IMR-90 (cell line): ENCODE data around the gene ITPK1. TPM values are rescaled to one million over a fixed set of nuclear protein-coding genes. Genes with fewer than 3 reads are reported as not detected.

Experiments
- ELK1 ChIP-seq: fragments of 150-350 bp; IDR thresholded peaks from 2 replicates; pipeline ENCODE4 v1.6.1; 2016; ENCODE audit warnings: low read depth, mild to moderate bottlenecking, low read length, moderate library complexity, borderline replicate concordance
- polyA plus RNA-seq, 3 experiments: library from polyadenylated mRNA; depleted of rRNA; stranded (reverse); fragments of >200 nt; gene quantifications; 2 replicates each; pipeline ENCODE4 v1.2.3, GENCODE V29; 2012; ENCODE audit warnings: low replicate concordance in 1 of 3
- total RNA-seq: library from RNA; depleted of rRNA; stranded (reverse); fragments of >200 nt; gene quantifications from 2 replicates; pipeline ENCODE4 v1.2.3, GENCODE V29; 2012

ITPK1 gene
- total and polyA plus RNA-seq, 2 of the 4 experiments (the other 2 are of a cell fraction) = 21.7 to 26.9 TPM

GRCh38 chr14:92930737-92931602, 184.8 kb downstream of the ITPK1 start (continued):
- TF ChIP-seq ELK1 = no peak
